H9 (cell line): ENCODE data around the gene LYSET. TPM values are rescaled to one million over a fixed set of nuclear protein-coding genes. Genes with fewer than 3 reads are reported as not detected.

Source experiments
- DNase-seq: peaks from one replicate; pipeline ENCODE4 v3.0.0-alpha.2; 2017
- H2AFZ ChIP-seq: one replicate; pipeline ENCODE4 v1.6.1; 2013; ENCODE audit warnings: mild to moderate bottlenecking, low read length, control low read depth, moderate library complexity
- H2AK5ac ChIP-seq: 2 replicates; pipeline ENCODE4 v1.6.1; 2013; ENCODE audit warnings: low read length, control low read depth, mixed read lengths; ENCODE audit not compliant: insufficient read length
- H2BK120ac ChIP-seq: one replicate; pipeline ENCODE4 v1.6.1; 2013; ENCODE audit warnings: low read depth, mild to moderate bottlenecking, low read length, control low read depth, inconsistent platforms; ENCODE audit not compliant: poor library complexity, severe bottlenecking
- H2BK12ac ChIP-seq: 2 replicates; pipeline ENCODE4 v1.6.1; 2013; ENCODE audit warnings: low read length, control low read depth, mixed read lengths, low read depth; ENCODE audit not compliant: insufficient read length
- H2BK15ac ChIP-seq: 2 replicates; pipeline ENCODE4 v1.6.1; 2013; ENCODE audit warnings: low read depth, low read length, control low read depth
- H2BK20ac ChIP-seq: one replicate; pipeline ENCODE4 v1.6.1; 2013; ENCODE audit warnings: low read depth, mild to moderate bottlenecking, low read length, control low read depth, inconsistent platforms; ENCODE audit not compliant: poor library complexity, severe bottlenecking
- H2BK5ac ChIP-seq: 2 replicates; pipeline ENCODE4 v1.6.1; 2013; ENCODE audit warnings: low read length, control low read depth, mixed read lengths; ENCODE audit not compliant: insufficient read length
- H3K14ac ChIP-seq: 2 replicates; pipeline ENCODE4 v1.6.1; 2013; ENCODE audit warnings: low read length, control low read depth; ENCODE audit not compliant: insufficient read depth
- H3K18ac ChIP-seq: 2 replicates; pipeline ENCODE4 v1.6.1; 2013; ENCODE audit warnings: low read depth, mild to moderate bottlenecking, mixed read lengths, low read length, control low read depth; ENCODE audit not compliant: insufficient read length
- H3K23ac ChIP-seq: 2 replicates; pipeline ENCODE4 v1.6.1; 2013; ENCODE audit warnings: low read length, control low read depth, mixed read lengths, low read depth; ENCODE audit not compliant: insufficient read length
- H3K23me2 ChIP-seq: 2 replicates; pipeline ENCODE4 v1.6.1; 2013; ENCODE audit warnings: low read depth, mild to moderate bottlenecking, mixed read lengths, low read length, control low read depth; ENCODE audit not compliant: insufficient read length, poor library complexity, severe bottlenecking
- H3K27ac ChIP-seq: 2 replicates; pipeline ENCODE4 v1.5.1; 2013; ENCODE audit warnings: low read length, control low read depth, mixed read lengths, low read depth; ENCODE audit not compliant: insufficient read length
- H3K27me3 ChIP-seq: 2 replicates; pipeline ENCODE4 v1.6.1; 2013; ENCODE audit warnings: low read length, control low read depth, inconsistent platforms; ENCODE audit not compliant: insufficient read depth
- H3K4ac ChIP-seq: 2 replicates; pipeline ENCODE4 v1.6.1; 2013; ENCODE audit warnings: low read depth, mild to moderate bottlenecking, control low read depth, inconsistent platforms, low read length, moderate library complexity
- H3K4me1 ChIP-seq: 2 replicates; pipeline ENCODE4 v1.6.1; 2013; ENCODE audit warnings: low read length, control low read depth, inconsistent platforms; ENCODE audit not compliant: insufficient read depth
- H3K4me2 ChIP-seq: 2 replicates; pipeline ENCODE4 v1.6.1; 2013; ENCODE audit warnings: low read length, control low read depth, mixed read lengths; ENCODE audit not compliant: insufficient read length, insufficient read depth
- H3K56ac ChIP-seq: 2 replicates; pipeline ENCODE4 v1.6.1; 2013; ENCODE audit warnings: low read depth, mild to moderate bottlenecking, mixed read lengths, low read length, control low read depth; ENCODE audit not compliant: insufficient read length
- H3K79me1 ChIP-seq: 2 replicates; pipeline ENCODE4 v1.6.1; 2013; ENCODE audit warnings: low read depth, mild to moderate bottlenecking, moderate library complexity, low read length, control low read depth, inconsistent platforms; ENCODE audit not compliant: insufficient read depth, poor library complexity, severe bottlenecking
- H3K79me2 ChIP-seq: 2 replicates; pipeline ENCODE4 v1.6.1; 2013; ENCODE audit warnings: low read length, control low read depth, inconsistent platforms; ENCODE audit not compliant: insufficient read depth
- H3K9ac ChIP-seq: 2 replicates; pipeline ENCODE4 v1.6.1; 2013; ENCODE audit warnings: low read length, control low read depth, mixed read lengths; ENCODE audit not compliant: insufficient read length; ENCODE audit errors: extremely low read depth
- H3K9me3 ChIP-seq: one replicate; pipeline ENCODE4 v1.6.1; 2013; ENCODE audit warnings: low read depth, low read length, inconsistent platforms; ENCODE audit not compliant: control insufficient read depth
- H3T11ph ChIP-seq: one replicate; pipeline ENCODE4 v1.6.1; 2013; ENCODE audit warnings: mild to moderate bottlenecking, low read length, control low read depth, inconsistent platforms
- H4K20me1 ChIP-seq: one replicate; pipeline ENCODE4 v1.6.1; 2013; ENCODE audit not compliant: control insufficient read depth, insufficient read length, insufficient read depth
- H4K5ac ChIP-seq: 2 replicates; pipeline ENCODE4 v1.6.1; 2013; ENCODE audit warnings: low read depth, mild to moderate bottlenecking, mixed read lengths, low read length, control low read depth; ENCODE audit not compliant: insufficient read length
- H4K8ac ChIP-seq: replicated peaks from 2 replicates; pipeline ENCODE4 v1.6.1; 2013; ENCODE audit warnings: low read length, control low read depth, mixed read lengths, low read depth; ENCODE audit not compliant: insufficient read length
- H4K91ac ChIP-seq: 2 replicates; pipeline ENCODE4 v1.6.1; 2013; ENCODE audit warnings: low read depth, mild to moderate bottlenecking, moderate library complexity, mixed read lengths, low read length, control low read depth; ENCODE audit not compliant: insufficient read length
- H3K27ac Mint-ChIP-seq, 3 experiments: 2 replicates in 2 of 3; 3 replicates in 1 of 3; pipeline ENCODE4 v1.8.0; 2020 to 2021; ENCODE audit warnings: mixed read lengths in 3 of 3, mild to moderate bottlenecking in 1 of 3, moderate library complexity in 1 of 3
- H3K27me3 Mint-ChIP-seq: 2 replicates; pipeline ENCODE4 v1.8.0; 2021; ENCODE audit warnings: low read depth, mild to moderate bottlenecking, moderate library complexity, mixed read lengths
- H3K36me3 Mint-ChIP-seq, 3 experiments: 2 replicates in 2 of 3; 3 replicates in 1 of 3; pipeline ENCODE4 v1.8.0; 2020 to 2021; ENCODE audit warnings: low read depth in 3 of 3, mixed read lengths in 3 of 3; ENCODE audit not compliant: insufficient read depth in 1 of 3
- H3K4me1 Mint-ChIP-seq, 2 experiments: 2 replicates each; pipeline ENCODE4 v1.8.0; 2020; ENCODE audit warnings: mixed read lengths in 2 of 2
- H3K4me3 Mint-ChIP-seq, 2 experiments: 2 replicates in 1 of 2; 3 replicates in 1 of 2; pipeline ENCODE4 v1.8.0; 2020 to 2021; ENCODE audit warnings: mild to moderate bottlenecking in 2 of 2, mixed read lengths in 2 of 2, moderate library complexity in 1 of 2
- H3K9me3 Mint-ChIP-seq, 2 experiments: 2 replicates in 1 of 2; 3 replicates in 1 of 2; pipeline ENCODE4 v1.8.0; 2020; ENCODE audit warnings: mild to moderate bottlenecking in 2 of 2, mixed read lengths in 2 of 2, moderate library complexity in 1 of 2
- WGBS: extraction: QIAGEN DNeasy Blood & Tissue Kit; methylation state at CpG from one replicate; pipeline ENCODE4 v1.1.7; 2013; ENCODE audit warnings: missing lambda C conversion rate, low lambda C conversion rate, mixed read lengths; ENCODE audit not compliant: insufficient read length; ENCODE audit errors: extremely low coverage; 5-methylcytosine and 5-hydroxymethylcytosine counted together
- total RNA-seq: library from RNA; stranded (reverse); gene quantifications from 2 replicates; pipeline ENCODE4 v1.2.1, GENCODE V29; 2021
- TF ChIP-seq, protein P1 (sequence below): fragments of 200-600 bp; sonication (generic); conservative IDR thresholded peaks from 3 replicates; pipeline ENCODE4 v1.8.0; 2021; ENCODE audit warnings: antibody characterized with exemption, mild to moderate bottlenecking

Gene LYSET
- total RNA-seq, 1 experiment from 2014 or later, result 26.1 TPM

DNA sequence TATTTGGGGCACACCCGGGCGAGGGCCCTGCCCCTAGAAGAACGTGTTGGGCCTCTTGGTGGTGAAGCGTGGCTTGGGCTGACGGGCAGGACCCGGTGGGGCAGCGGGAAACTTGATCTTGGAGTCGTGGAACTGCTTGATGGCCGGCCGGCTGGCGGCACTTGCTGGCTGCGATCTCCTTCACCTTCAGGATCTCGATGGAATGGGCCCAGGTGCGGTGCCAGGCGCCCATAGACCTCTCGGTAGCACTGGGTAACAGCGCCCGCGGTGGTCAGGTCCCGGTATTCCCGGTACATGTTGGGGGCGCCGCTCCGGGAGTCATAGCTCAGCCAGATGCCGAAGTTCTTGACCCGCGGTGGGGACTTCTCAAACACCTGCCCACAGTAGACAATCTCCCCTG, 38.4 kb downstream of the LYSET start:
- H4K91ac ChIP-seq, result no peak overlapping the region
- H2BK120ac ChIP-seq, result no peak overlapping the region
- Mint-ChIP-seq H3K9me3 (no peaks in the 10 kb centered on the region), H3K27ac (no peak overlapping the region; a peak in 1 of 7 replicates), H3K4me3 (no peak overlapping the region), H3K36me3 (peaks cover 28 to 68% (median 61%) of the 10 kb centered on the region in 3 experiments; a peak in 6 of 7 replicates), H3K27me3 (no peaks in the 10 kb centered on the region), H3K4me1 (no peaks in the 10 kb centered on the region)
- no peaks in the 10 kb centered on the region for H3K27me3 ChIP-seq
- H3K79me1 ChIP-seq, result no peaks in the 10 kb centered on the region
- no peak overlapping the region for H3K14ac ChIP-seq
- no peak overlapping the region for H3K18ac ChIP-seq
- H2BK5ac ChIP-seq, result no peak overlapping the region
- H3K56ac ChIP-seq, result no peak overlapping the region
- TF ChIP-seq, protein P1, sequence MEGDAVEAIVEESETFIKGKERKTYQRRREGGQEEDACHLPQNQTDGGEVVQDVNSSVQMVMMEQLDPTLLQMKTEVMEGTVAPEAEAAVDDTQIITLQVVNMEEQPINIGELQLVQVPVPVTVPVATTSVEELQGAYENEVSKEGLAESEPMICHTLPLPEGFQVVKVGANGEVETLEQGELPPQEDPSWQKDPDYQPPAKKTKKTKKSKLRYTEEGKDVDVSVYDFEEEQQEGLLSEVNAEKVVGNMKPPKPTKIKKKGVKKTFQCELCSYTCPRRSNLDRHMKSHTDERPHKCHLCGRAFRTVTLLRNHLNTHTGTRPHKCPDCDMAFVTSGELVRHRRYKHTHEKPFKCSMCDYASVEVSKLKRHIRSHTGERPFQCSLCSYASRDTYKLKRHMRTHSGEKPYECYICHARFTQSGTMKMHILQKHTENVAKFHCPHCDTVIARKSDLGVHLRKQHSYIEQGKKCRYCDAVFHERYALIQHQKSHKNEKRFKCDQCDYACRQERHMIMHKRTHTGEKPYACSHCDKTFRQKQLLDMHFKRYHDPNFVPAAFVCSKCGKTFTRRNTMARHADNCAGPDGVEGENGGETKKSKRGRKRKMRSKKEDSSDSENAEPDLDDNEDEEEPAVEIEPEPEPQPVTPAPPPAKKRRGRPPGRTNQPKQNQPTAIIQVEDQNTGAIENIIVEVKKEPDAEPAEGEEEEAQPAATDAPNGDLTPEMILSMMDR, result no peak
- H4K5ac ChIP-seq, result no peak overlapping the region
- no peaks in the 10 kb centered on the region for H3K4me1 ChIP-seq
- H3T11ph ChIP-seq, result no peak overlapping the region
- H3K79me2 ChIP-seq, result no peaks in the 10 kb centered on the region
- H3K27ac ChIP-seq, result no peak overlapping the region
- DNase-seq, result no peak
- H2AFZ ChIP-seq, result no peak overlapping the region
- H3K23me2 ChIP-seq, result no peaks in the 10 kb centered on the region
- no peak overlapping the region for H4K8ac ChIP-seq
- no peak overlapping the region for H2AK5ac ChIP-seq
- WGBS, result no CpG with 5 or more reads among the region's 27 CpGs
- H2BK15ac ChIP-seq, result no peak overlapping the region
- H2BK12ac ChIP-seq, result no peak overlapping the region
- H2BK20ac ChIP-seq, result no peak overlapping the region
- no peak overlapping the region for H3K23ac ChIP-seq
- H3K4ac ChIP-seq, result no peak overlapping the region
- H4K20me1 ChIP-seq, result no peaks in the 10 kb centered on the region
- H3K9me3 ChIP-seq, result no peaks in the 10 kb centered on the region
- H3K9ac ChIP-seq, result no peak overlapping the region
- no peak overlapping the region for H3K4me2 ChIP-seq
